Liver (tissue), 9 donors: ENCODE results near the gene DEK. TPM values are rescaled to one million over a fixed set of nuclear protein-coding genes. Genes with fewer than 3 reads are reported as not detected.

Experiments
- DNase-seq: peaks from one replicate; pipeline ENCODE4 v3.0.0-alpha.2; 2017; ENCODE audit warnings: low spot score
- H3K27ac ChIP-seq, 2 donors: one replicate each; pipeline ENCODE4 v1.7.0; 2013; ENCODE audit warnings: inconsistent platforms in 2 of 2, low read length in 2 of 2, control low read depth in 1 of 2, low read depth in 1 of 2, mild to moderate bottlenecking in 1 of 2
- H3K27me3 ChIP-seq, 4 donors: one replicate each; pipeline versions ENCODE4 v1.6.1 to v1.7.0; 2013; ENCODE audit warnings: low read length in 3 of 4, inconsistent platforms in 1 of 4, mild to moderate bottlenecking in 1 of 4, moderate library complexity in 1 of 4; ENCODE audit not compliant: control insufficient read depth in 4 of 4, insufficient read depth in 4 of 4
- H3K36me3 ChIP-seq, 4 donors: one replicate each; pipeline versions ENCODE4 v1.6.1 to v1.7.0; 2013; ENCODE audit warnings: low read length in 3 of 4, mild to moderate bottlenecking in 3 of 4, low read depth in 1 of 4, moderate library complexity in 1 of 4; ENCODE audit not compliant: control insufficient read depth in 4 of 4, insufficient read depth in 3 of 4
- H3K4me1 ChIP-seq, 4 donors: one replicate each; pipeline versions ENCODE4 v1.6.1 to v1.7.0; 2013; ENCODE audit warnings: low read length in 3 of 4, mild to moderate bottlenecking in 3 of 4, moderate library complexity in 1 of 4; ENCODE audit not compliant: control insufficient read depth in 4 of 4, insufficient read depth in 4 of 4
- H3K4me3 ChIP-seq, 3 donors: one replicate each; pipeline versions ENCODE4 v1.6.1 to v1.7.0; 2013; ENCODE audit warnings: low read length in 3 of 3, control low read depth in 1 of 3, low read depth in 1 of 3, mild to moderate bottlenecking in 1 of 3
- H3K9ac ChIP-seq, 2 donors: one replicate each; pipeline ENCODE4 v1.7.0; 2013; ENCODE audit warnings: low read length in 2 of 2, mild to moderate bottlenecking in 2 of 2, moderate library complexity in 2 of 2, control low read depth in 1 of 2, low read depth in 1 of 2
- H3K9me3 ChIP-seq, 4 donors: one replicate each; pipeline versions ENCODE4 v1.6.1 to v1.7.0; 2013; ENCODE audit warnings: low read length in 3 of 4; ENCODE audit not compliant: control insufficient read depth in 4 of 4
- ATF3 ChIP-seq: IDR thresholded peaks from 2 replicates; pipeline ENCODE4 v1.6.1; 2016; ENCODE audit warnings: antibody characterized with exemption
- FOXA1 ChIP-seq: IDR thresholded peaks from 2 replicates; pipeline ENCODE4 v1.6.1; 2016; ENCODE audit warnings: antibody characterized with exemption
- FOXA2 ChIP-seq: IDR thresholded peaks from 2 replicates; pipeline ENCODE4 v1.6.1; 2016; ENCODE audit warnings: antibody characterized with exemption
- GABPA ChIP-seq, 2 donors: IDR thresholded peaks in 1 of 2; conservative IDR thresholded peaks in 1 of 2; 2 replicates each; pipeline ENCODE4 v1.6.1; 2016; ENCODE audit warnings: antibody characterized with exemption in 2 of 2, mild to moderate bottlenecking in 1 of 2, moderate library complexity in 1 of 2
- HNF4A ChIP-seq, 2 donors: conservative IDR thresholded peaks; 2 replicates each; pipeline ENCODE4 v1.6.1; 2016; ENCODE audit warnings: antibody characterized with exemption in 2 of 2, mild to moderate bottlenecking in 2 of 2
- HNF4G ChIP-seq: IDR thresholded peaks from 2 replicates; pipeline ENCODE4 v1.6.1; 2016; ENCODE audit warnings: antibody characterized with exemption
- JUND ChIP-seq, 2 donors: IDR thresholded peaks; 2 replicates each; pipeline ENCODE4 v1.6.1; 2016; ENCODE audit warnings: antibody characterized with exemption in 2 of 2
- RAD21 ChIP-seq, 2 donors: IDR thresholded peaks; 2 replicates each; pipeline ENCODE4 v1.6.1; 2016; ENCODE audit warnings: antibody characterized with exemption in 2 of 2, mild to moderate bottlenecking in 2 of 2
- RXRA ChIP-seq, 2 donors: IDR thresholded peaks; 2 replicates each; pipeline ENCODE4 v1.6.1; 2017 to 2018; ENCODE audit warnings: antibody characterized with exemption in 2 of 2, mild to moderate bottlenecking in 1 of 2
- SP1 ChIP-seq: IDR thresholded peaks from 2 replicates; pipeline ENCODE4 v1.6.1; 2018; ENCODE audit warnings: antibody characterized with exemption, mild to moderate bottlenecking
- TAF1 ChIP-seq: conservative IDR thresholded peaks from 2 replicates; pipeline ENCODE4 v1.6.1; 2016; ENCODE audit warnings: antibody characterized with exemption, mild to moderate bottlenecking
- YY1 ChIP-seq: IDR thresholded peaks from 2 replicates; pipeline ENCODE4 v1.6.1; 2016; ENCODE audit warnings: antibody characterized with exemption, mild to moderate bottlenecking
- WGBS: extraction: QIAGEN DNeasy Blood & Tissue Kit; methylation state at CpG from one replicate; pipeline ENCODE4 v1.1.7; 2013; 5-methylcytosine and 5-hydroxymethylcytosine counted together
- polyA plus RNA-seq, 2 donors: library from polyadenylated mRNA; stranded (reverse) in 1 of 2; unstranded in 1 of 2; fragments of 200-250 nt in 1 of 2; fragments of >200 nt in 1 of 2; fragmentation: Nextera tagmentation in 1 of 2; extraction: Ambion mirVana in 1 of 2; gene quantifications; one replicate each; pipeline versions ENCODE4 v1.2.1 to v1.2.3, GENCODE V29; 2013 to 2015
- total RNA-seq, 2 donors: library from RNA; depleted of rRNA; stranded (reverse); fragments of >200 nt; gene quantifications; one replicate each; pipeline ENCODE4 v1.2.3, GENCODE V29; 2014
- TF ChIP-seq, protein P1 (sequence below): IDR thresholded peaks from 2 replicates; pipeline ENCODE4 v1.6.1; 2016; ENCODE audit warnings: antibody characterized with exemption
- TF ChIP-seq, protein P2 (sequence below): IDR thresholded peaks from 2 replicates; pipeline ENCODE4 v1.6.1; 2016; ENCODE audit warnings: antibody characterized with exemption
- TF ChIP-seq, protein P3 (sequence below): fragments of 150-350 bp; IDR thresholded peaks from 2 replicates; pipeline ENCODE4 v1.5.1; 2017; ENCODE audit warnings: improper control_type of control experiment, low read depth, low read length; ENCODE audit not compliant: missing input control
- donor health status: healthy.
- donor health status: healthy.
- donor health status: healthy.
- donor health status: healthy.
- donor health status: healthy.

The DEK gene
- total and polyA plus RNA-seq, 4 donors, result 19.7 to 92.6 (median 26.8) TPM

DNA sequence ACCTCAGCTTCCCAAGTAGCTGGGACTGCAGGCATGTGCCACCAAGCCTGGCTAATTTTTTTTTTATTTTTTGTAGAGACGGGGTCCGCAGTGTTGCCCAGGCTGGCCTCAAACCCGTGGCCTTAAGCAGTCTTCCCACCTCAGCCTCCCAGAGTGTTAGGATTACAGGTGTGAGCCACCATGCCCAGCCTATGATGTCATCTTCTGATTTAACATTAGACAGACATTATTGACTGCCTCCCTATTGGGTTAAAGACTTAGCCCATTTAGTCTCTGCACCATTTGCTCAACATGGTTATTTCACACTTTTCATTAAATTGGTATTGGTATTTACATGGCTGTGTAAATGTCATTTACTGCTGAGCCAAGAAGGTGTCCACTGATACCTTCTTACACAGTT is 46.1 kb downstream of the DEK start:
- no peaks in the 10 kb centered on the region for H3K27me3 ChIP-seq
- TF ChIP-seq GABPA (IDR thresholded peaks at IDR 0.05 in 1 of 2, conservative IDR thresholded peaks at IDR 0.05 in 1 of 2) (no peak), YY1 (no peak), ATF3 (no peak), HNF4A (conservative IDR thresholded peaks at IDR 0.05) (no peak), RXRA (IDR thresholded peaks at IDR 0.05) (no peak), SP1 (no peak), RAD21 (IDR thresholded peaks at IDR 0.05) (no peak), FOXA2 (no peak), HNF4G (no peak), JUND (IDR thresholded peaks at IDR 0.05) (no peak), FOXA1 (no peak), TAF1 (no peak)
- TF ChIP-seq, protein P1, sequence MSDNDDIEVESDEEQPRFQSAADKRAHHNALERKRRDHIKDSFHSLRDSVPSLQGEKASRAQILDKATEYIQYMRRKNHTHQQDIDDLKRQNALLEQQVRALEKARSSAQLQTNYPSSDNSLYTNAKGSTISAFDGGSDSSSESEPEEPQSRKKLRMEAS, result no peak
- TF ChIP-seq, protein P2, sequence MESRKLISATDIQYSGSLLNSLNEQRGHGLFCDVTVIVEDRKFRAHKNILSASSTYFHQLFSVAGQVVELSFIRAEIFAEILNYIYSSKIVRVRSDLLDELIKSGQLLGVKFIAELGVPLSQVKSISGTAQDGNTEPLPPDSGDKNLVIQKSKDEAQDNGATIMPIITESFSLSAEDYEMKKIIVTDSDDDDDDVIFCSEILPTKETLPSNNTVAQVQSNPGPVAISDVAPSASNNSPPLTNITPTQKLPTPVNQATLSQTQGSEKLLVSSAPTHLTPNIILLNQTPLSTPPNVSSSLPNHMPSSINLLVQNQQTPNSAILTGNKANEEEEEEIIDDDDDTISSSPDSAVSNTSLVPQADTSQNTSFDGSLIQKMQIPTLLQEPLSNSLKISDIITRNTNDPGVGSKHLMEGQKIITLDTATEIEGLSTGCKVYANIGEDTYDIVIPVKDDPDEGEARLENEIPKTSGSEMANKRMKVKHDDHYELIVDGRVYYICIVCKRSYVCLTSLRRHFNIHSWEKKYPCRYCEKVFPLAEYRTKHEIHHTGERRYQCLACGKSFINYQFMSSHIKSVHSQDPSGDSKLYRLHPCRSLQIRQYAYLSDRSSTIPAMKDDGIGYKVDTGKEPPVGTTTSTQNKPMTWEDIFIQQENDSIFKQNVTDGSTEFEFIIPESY, result no peak
- TF ChIP-seq, protein P3, sequence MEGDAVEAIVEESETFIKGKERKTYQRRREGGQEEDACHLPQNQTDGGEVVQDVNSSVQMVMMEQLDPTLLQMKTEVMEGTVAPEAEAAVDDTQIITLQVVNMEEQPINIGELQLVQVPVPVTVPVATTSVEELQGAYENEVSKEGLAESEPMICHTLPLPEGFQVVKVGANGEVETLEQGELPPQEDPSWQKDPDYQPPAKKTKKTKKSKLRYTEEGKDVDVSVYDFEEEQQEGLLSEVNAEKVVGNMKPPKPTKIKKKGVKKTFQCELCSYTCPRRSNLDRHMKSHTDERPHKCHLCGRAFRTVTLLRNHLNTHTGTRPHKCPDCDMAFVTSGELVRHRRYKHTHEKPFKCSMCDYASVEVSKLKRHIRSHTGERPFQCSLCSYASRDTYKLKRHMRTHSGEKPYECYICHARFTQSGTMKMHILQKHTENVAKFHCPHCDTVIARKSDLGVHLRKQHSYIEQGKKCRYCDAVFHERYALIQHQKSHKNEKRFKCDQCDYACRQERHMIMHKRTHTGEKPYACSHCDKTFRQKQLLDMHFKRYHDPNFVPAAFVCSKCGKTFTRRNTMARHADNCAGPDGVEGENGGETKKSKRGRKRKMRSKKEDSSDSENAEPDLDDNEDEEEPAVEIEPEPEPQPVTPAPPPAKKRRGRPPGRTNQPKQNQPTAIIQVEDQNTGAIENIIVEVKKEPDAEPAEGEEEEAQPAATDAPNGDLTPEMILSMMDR, result no peak
- no peak overlapping the region for H3K4me3 ChIP-seq
- DNase-seq, result no peak
- no peaks in the 10 kb centered on the region for H3K9me3 ChIP-seq
- H3K27ac ChIP-seq, result no peak overlapping the region
- H3K36me3 ChIP-seq, result peaks cover 4 to 26% (median 22%) of the 10 kb centered on the region in 4 donors
- no peak overlapping the region for H3K9ac ChIP-seq
- 97% methylated on average over 3 of the region's 3 CpGs for WGBS
- no peaks in the 10 kb centered on the region for H3K4me1 ChIP-seq

DNA sequence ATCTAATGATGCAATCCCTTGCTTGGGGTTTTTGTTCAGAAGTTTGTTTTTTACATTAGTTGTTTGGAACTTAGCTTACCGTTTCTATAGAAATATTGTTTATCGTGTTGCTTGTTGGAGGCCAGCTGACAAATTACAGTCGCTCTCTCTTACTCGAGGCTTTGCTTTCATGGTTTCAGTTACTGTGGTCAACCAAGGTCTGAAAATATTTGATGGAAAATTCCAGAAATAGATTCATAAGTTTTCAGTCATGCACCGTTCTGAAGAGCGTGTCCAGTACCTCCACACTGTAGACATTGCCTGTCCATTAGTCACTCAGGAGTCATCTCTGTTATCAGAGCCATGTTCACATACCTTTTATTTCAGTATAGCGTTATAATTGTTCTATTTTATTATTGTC is 47.9 kb downstream of the DEK start:
- WGBS, result 88% methylated on average over 7 of the region's 7 CpGs
- no peak overlapping the region for H3K4me3 ChIP-seq
- no peak overlapping the region for H3K27ac ChIP-seq
- H3K4me1 ChIP-seq, result peaks cover 0 to 1% (median 0%) of the 10 kb centered on the region in 4 donors
- H3K36me3 ChIP-seq, result peaks cover 4 to 18% (median 14%) of the 10 kb centered on the region in 4 donors
- no peak overlapping the region for H3K9ac ChIP-seq
- no peaks in the 10 kb centered on the region for H3K9me3 ChIP-seq
- DNase-seq, result no peak
- TF ChIP-seq JUND (IDR thresholded peaks at IDR 0.05), result no peak
- TF ChIP-seq, protein P2, result no peak
- no peak for TF ChIP-seq HNF4A (conservative IDR thresholded peaks at IDR 0.05)
- TF ChIP-seq, protein P3, result no peak
- TF ChIP-seq YY1, result no peak
- no peaks in the 10 kb centered on the region for H3K27me3 ChIP-seq
